ENCODE measurements around the gene HERPUD1.
A peak's percentile ranks its signal among the peaks of the same experiment; 100 is the strongest.
"Not testable (repeated sequence)": the region's sequence is repeated elsewhere in the genome, so short reads cannot be mapped to it uniquely, and the experiment has no call there.

Gene HERPUD1

GRCh38 chr16:56961851-56962281, 29.9 kb downstream of the HERPUD1 start, which contains the start of gene CETP:
CETP (plus strand) TSS chr16:56961950; CDS start chr16:56961980, 30 bp downstream.
- no peak for DNase-seq

- DNase-seq: peak; percentile 92
Observed at GRCh38 chr16:56964243-56965148, 32.6 kb downstream of the HERPUD1 start.

GRCh38 chr16:56965149-56966092, 33.5 kb downstream of the HERPUD1 start:
- DNase-seq: no peak

DNA sequence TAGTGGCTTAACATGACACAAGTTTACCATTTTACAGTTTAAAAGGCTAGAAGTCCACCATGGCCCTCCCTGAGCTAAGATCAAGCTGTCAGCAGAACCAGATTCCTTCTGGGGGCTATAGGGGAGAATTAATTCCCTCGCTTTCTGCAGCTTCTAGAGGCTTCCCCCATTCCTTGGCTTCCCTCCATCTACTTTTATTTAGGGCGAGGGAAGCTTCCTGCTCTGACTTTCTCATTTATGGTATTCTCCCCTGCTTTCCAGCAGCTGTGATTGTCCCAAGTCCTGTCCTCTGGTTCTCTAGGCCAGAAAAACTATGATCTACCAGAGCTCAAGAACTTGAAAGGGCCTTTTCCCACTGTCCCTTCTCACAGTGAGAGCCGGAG, 34.1 kb downstream of the HERPUD1 start:
- no peak for DNase-seq

DNA sequence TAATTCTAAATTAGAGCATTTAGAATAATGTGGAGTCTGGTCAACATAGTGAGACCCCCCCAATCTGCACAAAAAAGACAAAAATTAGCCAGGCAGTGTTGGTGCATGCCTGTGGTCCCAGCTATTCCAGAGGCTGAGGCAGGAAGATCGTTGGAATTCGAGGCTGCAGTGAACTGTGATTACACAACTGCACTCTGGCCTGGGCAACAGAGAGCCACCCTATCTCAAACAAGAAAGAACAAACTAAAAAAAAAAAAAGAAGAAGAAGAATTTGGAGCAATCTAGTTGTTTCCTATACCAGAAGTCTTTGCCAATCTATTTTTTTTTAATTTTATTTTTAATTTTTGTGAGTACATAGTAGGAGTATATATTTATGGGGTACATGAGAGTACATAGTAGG, 35.8 kb downstream of the HERPUD1 start:
- DNase-seq: no peak

DNA sequence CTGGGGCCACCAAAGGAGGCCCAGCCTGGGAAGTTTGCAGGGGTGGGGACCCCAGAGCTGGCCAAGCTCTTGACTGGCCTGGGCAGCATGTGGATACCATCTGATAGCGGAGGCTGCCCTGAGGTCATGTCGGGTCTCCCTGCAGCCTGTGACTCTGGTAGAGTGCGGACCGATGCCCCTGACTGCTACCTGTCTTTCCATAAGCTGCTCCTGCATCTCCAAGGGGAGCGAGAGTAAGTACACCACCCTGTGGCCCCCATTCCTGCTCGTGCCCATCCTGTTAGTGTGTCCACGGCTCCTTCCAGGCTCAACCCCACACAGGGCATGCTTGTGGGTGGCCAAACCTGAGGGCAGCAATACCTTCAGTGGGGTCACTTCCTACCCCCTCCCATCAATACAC, 37.8 kb downstream of the HERPUD1 start:
- no peak for DNase-seq

DNA sequence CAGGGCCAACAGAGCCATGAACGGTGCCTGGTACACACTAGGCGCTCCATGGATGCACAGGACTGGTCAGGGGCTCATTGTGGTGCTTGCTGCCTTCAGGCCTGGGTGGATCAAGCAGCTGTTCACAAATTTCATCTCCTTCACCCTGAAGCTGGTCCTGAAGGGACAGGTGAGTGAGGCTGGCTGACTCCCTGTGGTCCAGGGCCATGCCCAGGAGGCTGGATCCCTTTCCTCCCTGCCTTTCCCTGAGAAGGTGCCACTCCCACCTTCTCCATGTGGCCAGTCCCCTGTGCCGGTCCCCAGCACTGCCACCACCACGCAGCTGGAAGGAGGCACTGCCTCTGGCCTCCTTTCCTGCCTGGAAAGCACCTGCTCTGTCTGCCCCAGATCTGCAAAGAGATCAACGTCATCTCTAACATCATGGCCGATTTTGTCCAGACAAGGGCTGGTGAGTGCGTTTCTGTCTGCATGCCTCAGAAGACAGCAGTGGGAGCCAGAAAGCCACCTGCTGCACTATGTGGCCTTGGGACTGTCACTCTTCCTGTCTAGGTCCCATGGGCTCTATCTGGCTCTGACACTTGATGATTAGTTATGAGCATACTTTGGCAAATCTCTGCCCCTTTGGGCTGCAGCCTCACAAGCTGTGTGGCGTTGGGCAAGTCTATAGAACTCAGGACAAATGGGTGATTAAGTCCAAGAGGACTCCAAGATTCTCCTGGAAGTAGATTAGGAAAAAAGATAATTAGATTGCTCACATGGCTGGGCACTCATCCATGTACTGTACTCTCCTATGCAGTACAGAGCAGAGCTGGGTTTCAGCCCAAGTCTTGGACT, 39.2 kb downstream of the HERPUD1 start:
- DNase-seq: no peak

DNA sequence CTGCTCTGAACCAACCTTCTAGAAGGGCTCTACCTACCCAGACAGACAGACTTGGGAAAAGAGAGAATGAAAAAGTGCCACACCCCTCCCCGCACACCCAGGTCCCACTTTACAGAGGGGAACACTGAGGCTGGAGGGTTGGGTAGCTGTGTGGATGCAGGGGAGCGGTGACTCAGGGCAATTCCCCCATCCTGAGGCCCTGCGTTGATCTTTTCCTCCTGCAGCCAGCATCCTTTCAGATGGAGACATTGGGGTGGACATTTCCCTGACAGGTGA, 39.8 kb downstream of the HERPUD1 start:
- DNase-seq: no peak

GRCh38 chr16:56972403-56973293, 40.7 kb downstream of the HERPUD1 start:
- DNase-seq: no peak

DNA sequence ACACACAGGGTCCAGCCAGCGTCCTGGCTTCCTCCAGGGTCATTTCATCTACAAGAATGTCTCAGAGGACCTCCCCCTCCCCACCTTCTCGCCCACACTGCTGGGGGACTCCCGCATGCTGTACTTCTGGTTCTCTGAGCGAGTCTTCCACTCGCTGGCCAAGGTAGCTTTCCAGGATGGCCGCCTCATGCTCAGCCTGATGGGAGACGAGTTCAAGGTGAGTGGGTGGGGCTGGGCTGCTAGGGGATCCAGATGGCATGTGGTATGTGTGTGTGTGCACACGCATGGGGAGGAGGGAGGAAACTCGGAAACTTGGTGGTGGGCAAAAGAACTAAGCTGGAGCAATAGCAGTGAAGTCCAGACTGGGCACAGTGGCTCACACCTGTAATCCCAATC, 41.4 kb downstream of the HERPUD1 start:
- no peak for DNase-seq

GRCh38 chr16:56973899-56974298, 42.0 kb downstream of the HERPUD1 start:
- not testable (repeated sequence) for DNase-seq

- no peak for DNase-seq
Observed at GRCh38 chr16:56974549-56975300, 42.8 kb downstream of the HERPUD1 start.

- no peak for DNase-seq
Observed at GRCh38 chr16:56975714-56976113, 43.8 kb downstream of the HERPUD1 start.

GRCh38 chr16:56977216-56977615, 45.3 kb downstream of the HERPUD1 start:
- DNase-seq: no peak

GRCh38 chr16:56977823-56978430, 46.0 kb downstream of the HERPUD1 start:
- DNase-seq: no peak

DNA sequence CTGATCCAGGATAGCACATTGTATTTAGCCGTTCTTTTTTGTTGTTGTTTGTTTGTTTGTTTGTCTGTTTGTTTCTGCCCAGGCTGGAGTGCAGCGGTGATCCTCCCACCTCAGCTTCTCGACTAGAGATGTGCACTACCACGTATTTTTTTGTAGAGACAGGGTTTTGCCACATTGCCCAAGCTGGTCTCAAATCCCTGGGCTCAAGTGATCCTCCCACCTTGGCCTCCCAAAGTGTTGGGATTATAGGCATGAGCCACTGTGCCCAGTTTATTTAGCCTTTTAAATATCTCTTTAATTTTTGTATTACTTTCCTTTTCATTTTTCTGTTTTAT, 48.2 kb downstream of the HERPUD1 start:
- no peak for DNase-seq

DNA sequence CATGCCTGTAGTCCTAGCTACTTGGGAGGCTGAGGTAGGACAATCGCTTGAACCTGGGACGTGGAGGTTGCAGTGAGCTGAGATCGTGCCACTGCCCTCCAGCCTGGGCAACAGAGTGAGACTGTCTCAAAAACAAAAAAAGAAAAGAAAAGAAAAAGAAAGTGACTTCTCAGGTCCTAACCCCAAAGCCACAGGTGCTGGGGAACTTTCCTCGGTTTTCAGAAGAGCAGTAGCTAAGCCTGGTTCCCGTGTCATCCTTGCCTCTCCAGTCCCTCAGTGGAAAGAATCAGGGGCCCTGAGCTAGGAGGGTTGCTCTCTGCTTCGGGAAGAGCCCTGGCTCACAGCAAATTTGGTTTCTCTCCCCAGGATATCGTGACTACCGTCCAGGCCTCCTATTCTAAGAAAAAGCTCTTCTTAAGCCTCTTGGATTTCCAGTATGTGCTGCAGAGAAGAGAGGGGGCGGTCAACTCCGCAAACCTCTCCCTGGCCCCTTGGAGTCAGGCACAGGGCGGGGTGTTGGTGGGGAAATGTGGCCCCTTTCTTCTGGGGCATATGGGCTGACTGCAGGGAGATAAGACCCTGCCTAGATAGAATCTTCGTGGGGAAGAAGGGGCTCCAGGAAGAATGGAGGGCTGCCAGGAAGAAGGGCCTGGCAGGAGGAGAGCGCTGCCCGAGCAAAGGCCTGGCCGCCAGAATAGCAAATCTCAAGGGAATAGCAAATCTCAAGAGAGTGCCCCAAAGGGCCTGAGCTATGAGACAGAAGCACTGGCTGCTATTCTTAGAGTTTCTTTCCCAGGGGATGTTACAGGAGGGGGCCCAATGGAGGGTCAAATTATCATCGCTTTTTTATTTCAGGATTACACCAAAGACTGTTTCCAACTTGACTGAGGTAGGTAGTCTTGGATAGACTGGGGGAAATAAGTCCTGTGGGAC, 49.1 kb downstream of the HERPUD1 start:
- no peak for DNase-seq

GRCh38 chr16:56981729-56982271, 49.9 kb downstream of the HERPUD1 start:
- no peak for DNase-seq

GRCh38 chr16:56982695-56983094, 50.8 kb downstream of the HERPUD1 start:
- no peak for DNase-seq

Measured in stimulated activated CD4-positive, alpha-beta T cell treated with anti-CD3 and anti-CD28 coated beads, Interleukin-1b, Interleukin-23, amount 100 ng/mL, for 48 hours (primary cell).